ENCODE measurements around the gene EBI3.

DNA sequence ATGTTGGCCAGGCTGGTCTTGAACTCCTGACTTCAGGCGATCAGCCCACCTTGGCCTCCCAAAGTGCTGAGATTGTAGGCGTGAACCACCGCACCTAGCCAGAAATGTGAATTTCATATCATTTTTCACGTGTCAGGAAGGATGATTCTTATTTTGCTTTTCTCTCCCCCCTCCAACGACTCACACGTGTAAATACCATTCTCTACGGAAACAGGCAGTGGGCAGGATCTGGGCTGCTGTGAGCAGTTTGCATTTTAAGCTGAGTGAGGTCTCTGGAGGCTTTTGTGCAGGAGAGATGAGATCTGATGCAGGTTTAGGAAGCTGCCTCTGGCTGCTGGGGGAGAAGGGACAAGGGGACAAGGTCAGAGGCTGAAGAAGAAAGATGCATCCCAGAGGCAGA is 35.0 kb upstream of the EBI3 start:
- no peak for TF ChIP-seq CTCF (IDR thresholded peaks at IDR 0.05; ENCODE audit: low read depth, low read length, poor library complexity, severe bottlenecking)
- no peak for TF ChIP-seq EZH2phosphoT487 (IDR thresholded peaks at IDR 0.05; ENCODE audit: borderline replicate concordance, low read length)

All from DOHH2 (cell line).